Upper lobe of right lung (tissue), 1 donor: Measurements from ENCODE around the gene ROR2. TPM values are rescaled to one million over a fixed set of nuclear protein-coding genes. Genes with fewer than 3 reads are reported as not detected.

Experiments
- ATAC-seq: fragments of 200-7000 bp; cut with Tn5 transposase; one replicate; pipeline ENCODE4 v1.9.1; 2020; ENCODE audit warnings: mild to moderate bottlenecking, moderate library complexity
- DNase-seq: peaks from one replicate; pipeline ENCODE4 v3.0.0-alpha.2; 2020
- H3K27ac ChIP-seq: fragments of 200-600 bp; one replicate; pipeline ENCODE4 v1.8.0; 2022
- H3K27me3 ChIP-seq: fragments of 200-600 bp; one replicate; pipeline ENCODE4 v1.8.0; 2022; ENCODE audit warnings: mild to moderate bottlenecking
- H3K36me3 ChIP-seq: fragments of 200-600 bp; one replicate; pipeline ENCODE4 v1.8.0; 2022
- H3K4me1 ChIP-seq: fragments of 200-600 bp; one replicate; pipeline ENCODE4 v1.8.0; 2022
- H3K4me3 ChIP-seq: fragments of 200-600 bp; one replicate; pipeline ENCODE4 v1.8.0; 2022; ENCODE audit warnings: mild to moderate bottlenecking
- H3K9me3 ChIP-seq: fragments of 200-600 bp; one replicate; pipeline ENCODE4 v1.8.0; 2022
- CTCF ChIP-seq: fragments of 200-600 bp; IDR thresholded peaks from one replicate; pipeline ENCODE4 v1.8.0; 2022; ENCODE audit warnings: antibody characterized with exemption
- intact Hi-C: fragments of 100-400 bp; cut with DNase I; formaldehyde crosslinking; loops from one replicate; pipeline ENCODE4 v1.11.0; 2022
- total RNA-seq: library from RNA; stranded (reverse); fragmentation: NEBNext Ultra II Directional; extraction: Animal tissue kit (Norgen Biotek cat#: 25700); gene quantifications from one replicate; pipeline ENCODE4 v1.2.1, GENCODE V29; 2021
- donor health status: DM: no; HTN: yes; CAD: no; lungs with severe emphysema.

The ROR2 gene
- total RNA-seq, 1 donor from 2014 or later: 5.5 TPM

- Histone ChIP-seq H3K9me3 (no peaks in the 10 kb centered on the region), H3K27me3 (no peaks in the 10 kb centered on the region), H3K4me1 (no peaks in the 10 kb centered on the region), H3K27ac (no peak overlapping the region), H3K4me3 (no peak overlapping the region), H3K36me3 (no peaks in the 10 kb centered on the region)
- TF ChIP-seq CTCF: no peak
- ATAC-seq: no peak
- no peak for DNase-seq
- intact Hi-C loops: no loop called here
Measured at GRCh38 chr9:91835216-91835615, 114.8 kb downstream of the ROR2 start.

GRCh38 chr9:91834740-91835139 is 115.3 kb downstream of the ROR2 start:
- H3K27me3 ChIP-seq: no peaks in the 10 kb centered on the region
- ATAC-seq (no peak), DNase-seq (no peak)
- no peaks in the 10 kb centered on the region for H3K4me1 ChIP-seq
- no peaks in the 10 kb centered on the region for H3K9me3 ChIP-seq
- H3K36me3 ChIP-seq: no peaks in the 10 kb centered on the region
- intact Hi-C loops: no loop called here
- H3K4me3 ChIP-seq: no peak overlapping the region
- no peak overlapping the region for H3K27ac ChIP-seq
- TF ChIP-seq CTCF: no peak

GRCh38 chr9:91833878-91834255 is 116.2 kb downstream of the ROR2 start:
- DNase-seq (no peak), ATAC-seq (no peak)
- H3K9me3 ChIP-seq: no peaks in the 10 kb centered on the region
- intact Hi-C loops: no loop called here
- no peaks in the 10 kb centered on the region for H3K36me3 ChIP-seq
- H3K4me1 ChIP-seq: no peaks in the 10 kb centered on the region
- H3K4me3 ChIP-seq: no peak overlapping the region
- no peak overlapping the region for H3K27ac ChIP-seq
- no peak for TF ChIP-seq CTCF
- no peaks in the 10 kb centered on the region for H3K27me3 ChIP-seq

- intact Hi-C loops: no loop called here
- DNase-seq: no peak
- H3K36me3 ChIP-seq: no peaks in the 10 kb centered on the region
- no peak overlapping the region for H3K4me3 ChIP-seq
- no peak for ATAC-seq
- no peak overlapping the region for H3K27ac ChIP-seq
- no peaks in the 10 kb centered on the region for H3K9me3 ChIP-seq
- no peak for TF ChIP-seq CTCF
- no peaks in the 10 kb centered on the region for H3K4me1 ChIP-seq
- H3K27me3 ChIP-seq: no peaks in the 10 kb centered on the region
Measured at GRCh38 chr9:91833096-91833877, 116.7 kb downstream of the ROR2 start.

GRCh38 chr9:91832322-91832721 is 117.7 kb downstream of the ROR2 start:
- no peak for DNase-seq
- Histone ChIP-seq H3K27me3 (no peaks in the 10 kb centered on the region), H3K36me3 (no peaks in the 10 kb centered on the region), H3K4me1 (no peaks in the 10 kb centered on the region), H3K27ac (no peak overlapping the region), H3K9me3 (no peaks in the 10 kb centered on the region), H3K4me3 (no peak overlapping the region)
- no peak for TF ChIP-seq CTCF
- no peak for ATAC-seq
- intact Hi-C loops: no loop called here

- no peaks in the 10 kb centered on the region for H3K27me3 ChIP-seq
- ATAC-seq: no peak
- H3K9me3 ChIP-seq: no peaks in the 10 kb centered on the region
- intact Hi-C loops: no loop called here
- no peaks in the 10 kb centered on the region for H3K36me3 ChIP-seq
- no peak for DNase-seq
- H3K27ac ChIP-seq: no peak overlapping the region
- no peak overlapping the region for H3K4me3 ChIP-seq
- no peaks in the 10 kb centered on the region for H3K4me1 ChIP-seq
- TF ChIP-seq CTCF: no peak
Measured at GRCh38 chr9:91825866-91826265, 124.2 kb downstream of the ROR2 start.
